GM12878 (cell line): ENCODE results near the gene NCKIPSD. TPM values are rescaled to one million over a fixed set of nuclear protein-coding genes. Genes with fewer than 3 reads are reported as not detected.

ENCODE experiments used
- ATAC-seq: fragments of 200-7000 bp; cut with Tn5 transposase; 3 replicates; pipeline ENCODE4 v1.9.1; 2020; ENCODE audit warnings: mild to moderate bottlenecking, moderate library complexity
- BruUV-seq: library from RNA; stranded (reverse); fragments of 400-500 nt; replicated peaks from 2 replicates; lab custom pipeline; 2021; lab: Mats Ljungman, UMichigan
- CTCF ChIA-PET: fragments of 300-600 bp; sonication (Branson Sonifier 250); formaldehyde crosslinking; extraction: SDS; loops from one replicate; lab custom pipeline; 2021; ENCODE audit warnings: inconsistent platforms; lab: Yijun Ruan, JAX
- POLR2A ChIA-PET: fragments of 350-600 bp; formaldehyde crosslinking; extraction: SDS; loops from one replicate; lab custom pipeline; 2021; ENCODE audit warnings: inconsistent platforms; lab: Charles Lee
- RAD21 ChIA-PET: fragments of 300-600 bp; sonication (Branson Sonifier 250); formaldehyde crosslinking; loops from one replicate; lab custom pipeline; 2023; ENCODE audit warnings: antibody characterized with exemption; ENCODE audit not compliant: unreplicated experiment; lab: Charles Lee
- SMC1A ChIA-PET: fragments of 300-600 bp; sonication (Branson Sonifier 250); formaldehyde crosslinking; loops from one replicate; lab custom pipeline; 2023; ENCODE audit not compliant: unreplicated experiment, uncharacterized antibody; lab: Charles Lee
- DNase-seq: peaks from one replicate; pipeline ENCODE4 v3.0.0-alpha.2; 2011; ENCODE audit warnings: low read depth, low spot score
- FAIRE-seq: peaks from 3 replicates; lab custom pipeline; 2011; peaks lifted over from hg19 to GRCh38; lab: Jason Lieb, UNC
- H2AFZ ChIP-seq: 2 replicates; pipeline ENCODE4 v1.6.0; 2011; ENCODE audit warnings: low read depth, low read length, control low read depth; ENCODE audit not compliant: control insufficient read depth
- H3K27ac ChIP-seq: 2 replicates; pipeline ENCODE4 v1.5.1; 2011; ENCODE audit warnings: control low read depth; ENCODE audit not compliant: control insufficient read depth, insufficient read depth
- H3K27me3 ChIP-seq, 2 experiments: replicated peaks in 1 of 2; 2 replicates each; pipeline versions ENCODE4 v1.6.0 to v1.6.1; 2011; ENCODE audit warnings: low read length in 1 of 2; ENCODE audit not compliant: control insufficient read depth in 2 of 2, insufficient read depth in 2 of 2
- H3K36me3 ChIP-seq, 2 experiments: 2 replicates each; pipeline ENCODE4 v1.5.1; 2011; ENCODE audit warnings: low read length in 1 of 2; ENCODE audit not compliant: control insufficient read depth in 2 of 2, insufficient read depth in 2 of 2
- H3K4me1 ChIP-seq: 2 replicates; pipeline ENCODE4 v1.6.1; 2011; ENCODE audit warnings: mild to moderate bottlenecking, low read length, moderate library complexity, mixed read lengths; ENCODE audit not compliant: control insufficient read depth, insufficient read depth
- H3K4me2 ChIP-seq: 2 replicates; pipeline ENCODE4 v1.6.0; 2011; ENCODE audit warnings: control low read depth; ENCODE audit not compliant: control insufficient read depth, insufficient read depth
- H3K4me3 ChIP-seq: fragments of 200-600 bp; sonication (generic); 2 replicates; pipeline ENCODE4 v1.5.1; 2016
- H3K79me2 ChIP-seq: 2 replicates; pipeline ENCODE4 v1.6.0; 2011; ENCODE audit warnings: low read length; ENCODE audit not compliant: control insufficient read depth, insufficient read depth
- H3K9ac ChIP-seq: 2 replicates; pipeline ENCODE4 v1.8.0; 2011; ENCODE audit warnings: low read length, control low read depth, mixed read lengths; ENCODE audit not compliant: control insufficient read depth, insufficient read depth
- H3K9me3 ChIP-seq: replicated peaks from 3 replicates; pipeline ENCODE4 v1.5.1; 2011; ENCODE audit warnings: mild to moderate bottlenecking, low read length; ENCODE audit not compliant: control insufficient read depth, insufficient read depth
- H4K20me1 ChIP-seq: 2 replicates; pipeline ENCODE4 v1.6.0; 2011; ENCODE audit not compliant: control insufficient read depth, insufficient read depth
- ATF3 ChIP-seq: IDR thresholded peaks from 2 replicates; pipeline ENCODE4 v1.6.1; 2011; ENCODE audit warnings: low read depth, mild to moderate bottlenecking, low read length, moderate library complexity, borderline replicate concordance; ENCODE audit errors: extremely low read depth
- BMI1 ChIP-seq: fragments of 450-650 bp; IDR thresholded peaks from 2 replicates; pipeline ENCODE4 v1.6.1; 2016; ENCODE audit warnings: mild to moderate bottlenecking, moderate library complexity, borderline replicate concordance
- CHD4 ChIP-seq: fragments of 200-600 bp; sonication (generic); IDR thresholded peaks from 2 replicates; pipeline ENCODE4 v1.6.1; 2016; ENCODE audit warnings: mild to moderate bottlenecking
- EED ChIP-seq: sonication (generic); IDR thresholded peaks from 2 replicates; pipeline ENCODE4 v1.6.1; 2016; ENCODE audit warnings: antibody characterized with exemption, low read depth
- ESRRA ChIP-seq: IDR thresholded peaks from 2 replicates; pipeline ENCODE4 v1.6.1; 2012; ENCODE audit warnings: mild to moderate bottlenecking, low read length, improper control_type of control experiment
- EZH2 ChIP-seq: IDR thresholded peaks from 2 replicates; pipeline ENCODE4 v1.6.1; 2012; ENCODE audit warnings: low read depth, mild to moderate bottlenecking, control low read depth, inconsistent platforms, low read length, borderline replicate concordance; ENCODE audit not compliant: control insufficient read depth
- HSF1 ChIP-seq: fragments of 150-350 bp; IDR thresholded peaks from 2 replicates; pipeline ENCODE4 v1.6.1; 2014; ENCODE audit warnings: mild to moderate bottlenecking, low read depth, low read length
- JUNB ChIP-seq: IDR thresholded peaks from 2 replicates; pipeline ENCODE4 v1.6.1; 2016; ENCODE audit warnings: antibody characterized with exemption, mild to moderate bottlenecking
- MYB ChIP-seq: fragments of 150-350 bp; IDR thresholded peaks from 2 replicates; pipeline ENCODE4 v1.6.1; 2014; ENCODE audit warnings: mild to moderate bottlenecking, low read depth, low read length, borderline replicate concordance
- NFXL1 ChIP-seq: fragments of 450-650 bp; IDR thresholded peaks from 2 replicates; pipeline ENCODE4 v1.6.1; 2017; ENCODE audit warnings: antibody characterized with exemption, mild to moderate bottlenecking, borderline replicate concordance
- PRDM15 ChIP-seq: fragments of 450-650 bp; formaldehyde crosslinking; IDR thresholded peaks from 2 replicates; pipeline ENCODE4 v1.4.0; 2020; ENCODE audit warnings: mild to moderate bottlenecking, moderate library complexity
- SRF ChIP-seq, 2 experiments: IDR thresholded peaks; 2 replicates each; pipeline ENCODE4 v1.6.1; 2011; ENCODE audit warnings: low read depth in 2 of 2, low read length in 2 of 2, mild to moderate bottlenecking in 1 of 2, moderate library complexity in 1 of 2
- ZBTB40 ChIP-seq: fragments of 450-650 bp; IDR thresholded peaks from 2 replicates; pipeline ENCODE4 v1.6.1; 2016; ENCODE audit warnings: mild to moderate bottlenecking, moderate library complexity, borderline replicate concordance
- WGBS: methylation state at CpG from one replicate; pipeline ENCODE4 v1.1.6; 2016; ENCODE audit warnings: low lambda C conversion rate; ENCODE audit not compliant: insufficient replicate concordance, insufficient coverage; ENCODE audit errors: missing lambda C conversion rate; 5-methylcytosine and 5-hydroxymethylcytosine counted together
- in situ Hi-C: fragments of 300-500 bp; cut with MboI; formaldehyde crosslinking; loops from 9 replicates; pipeline ENCODE4 v1.14.3; 2018; ENCODE audit warnings: mixed read lengths
- intact Hi-C: fragments of 100-400 bp; cut with micrococcal nuclease; formaldehyde crosslinking; loops from one replicate; pipeline ENCODE4 v1.14.2; 2022; ENCODE audit not compliant: unreplicated experiment
- polyA plus RNA-seq, 11 experiments: library from polyadenylated mRNA; depleted of rRNA in 4 of 11; unstranded in 6 of 11; stranded (reverse) in 5 of 11; fragments of >200 nt; fragmentation: Nextera tagmentation in 4 of 11; fragmentation: Illumina TruSeq in 1 of 11; extraction: Ambion mirVana in 4 of 11; extraction: Trizol in 1 of 11; gene quantifications; 1 replicate in 1 of 11; 2 replicates in 10 of 11; pipeline versions ENCODE4 v1.2.1 to v1.2.3, GENCODE V29; 2011 to 2016; ENCODE audit warnings: inconsistent platforms in 2 of 11, missing spikeins in 2 of 11, low read depth in 1 of 11
- total RNA-seq, 4 experiments: library from RNA; depleted of rRNA in 3 of 4; stranded (reverse); fragments of >200 nt in 3 of 4; fragmentation: Illumina TruSeq in 1 of 4; extraction: Trizol in 1 of 4; gene quantifications; 2 replicates each; pipeline versions ENCODE4 v1.2.1 to v1.2.3, GENCODE V29; 2013 to 2021

The NCKIPSD gene
- total and polyA plus RNA-seq, 10 of the 15 experiments (the other 5 are each of a cell fraction or from before 2014, with no cell fraction given): 0.93 to 31.6 (median 15.2) TPM

GRCh38 chr3:48697952-48698351, 12.2 kb upstream of the NCKIPSD start:
- no peaks in the 10 kb centered on the region for H3K9me3 ChIP-seq
- peaks cover 6% of the 10 kb centered on the region for H4K20me1 ChIP-seq
- BruUV-seq: no TSS peak
- DNase-seq (no peak), ATAC-seq (no peak), FAIRE-seq (no peak)
- H2AFZ ChIP-seq: no peak overlapping the region
- ChIA-PET POLR2A (interaction anchor here (0.7 kb wide), 1 partner anchor 1485 kb away, joined by 4 read pairs; no protein-coding TSS in a partner anchor), SMC1A (no interaction called here), RAD21 (interaction anchor here (0.7 kb wide), 1 partner anchor 12 kb away, joined by 3 read pairs; no protein-coding TSS in a partner anchor), CTCF (interaction anchor here (0.7 to 2.7 kb wide), 3 partner anchors 42 to 254 kb away, joined by 3 to 8 read pairs (median 3); no protein-coding TSS in a partner anchor)
- H3K4me3 ChIP-seq: no peak overlapping the region
- H3K4me2 ChIP-seq: no peak overlapping the region
- in situ Hi-C loops (no loop called here), intact Hi-C loops (no loop called here)
- peaks cover 16 to 37% of the 10 kb centered on the region in 2 experiments for H3K36me3 ChIP-seq
- no peaks in the 10 kb centered on the region for H3K27me3 ChIP-seq
- no peak overlapping the region for H3K27ac ChIP-seq
- H3K9ac ChIP-seq: no peak overlapping the region
- H3K4me1 ChIP-seq: no peaks in the 10 kb centered on the region
- WGBS: 99% methylated on average over 3 of the region's 3 CpGs
- H3K79me2 ChIP-seq: peaks cover 47% of the 10 kb centered on the region
- TF ChIP-seq MYB (no peak), ESRRA (no peak), EZH2 (no peak), NFXL1 (no peak), ZBTB40 (no peak), BMI1 (no peak), ATF3 (no peak), SRF (IDR thresholded peaks at IDR 0.05; ENCODE audit: low read depth in 2 of 2, low read length in 2 of 2) (no peak), CHD4 (no peak), PRDM15 (CRISPR knock-in tag) (no peak), HSF1 (no peak), EED (no peak), JUNB (no peak)
